Neural crest cell (in vitro differentiated cells): ENCODE data around the gene DENND6B. TPM values are rescaled to one million over a fixed set of nuclear protein-coding genes. Genes with fewer than 3 reads are reported as not detected.
A peak's percentile ranks its signal among the peaks of the same experiment; 100 is the strongest.

ENCODE experiments used
- DNase-seq: peaks from one replicate; pipeline ENCODE4 v3.0.0; 2021; ENCODE audit warnings: low read depth, mixed read lengths, low spot score
- H3K27ac Mint-ChIP-seq: one replicate; pipeline ENCODE4 v1.8.0; 2021; ENCODE audit warnings: mild to moderate bottlenecking, mixed read lengths; ENCODE audit not compliant: unreplicated experiment
- H3K27me3 Mint-ChIP-seq: 2 replicates; pipeline ENCODE4 v1.8.0; 2021; ENCODE audit warnings: low read depth, mild to moderate bottlenecking, mixed read lengths
- H3K36me3 Mint-ChIP-seq: 2 replicates; pipeline ENCODE4 v1.8.0; 2021; ENCODE audit warnings: low read depth, mild to moderate bottlenecking, mixed read lengths
- H3K4me1 Mint-ChIP-seq: 2 replicates; pipeline ENCODE4 v1.8.0; 2021; ENCODE audit warnings: mixed read lengths
- H3K4me3 Mint-ChIP-seq: one replicate; pipeline ENCODE4 v1.8.0; 2021; ENCODE audit warnings: mild to moderate bottlenecking, mixed read lengths
- H3K9me3 Mint-ChIP-seq: 2 replicates; pipeline ENCODE4 v1.8.0; 2021; ENCODE audit warnings: mixed read lengths
- CTCF ChIP-seq: fragments of 200-600 bp; sonication (generic); conservative IDR thresholded peaks from 2 replicates; pipeline ENCODE4 v1.5.0; 2021; ENCODE audit warnings: antibody characterized with exemption, mild to moderate bottlenecking
- total RNA-seq: library from RNA; stranded (reverse); gene quantifications from 2 replicates; pipeline ENCODE4 v1.2.1, GENCODE V29; 2021

DENND6B gene
- total RNA-seq, 1 donor from 2014 or later = 22.0 TPM

- Mint-ChIP-seq H3K4me3 (peak overlapping the region; percentile 89), H3K36me3 (no peaks in the 10 kb centered on the region), H3K4me1 (peaks cover 15% of the 10 kb centered on the region), H3K27me3 (no peaks in the 10 kb centered on the region), H3K9me3 (no peaks in the 10 kb centered on the region), H3K27ac (no peak overlapping the region)
- DNase-seq = no peak
- no peak for TF ChIP-seq CTCF
Measured at GRCh38 chr22:50307890-50308596, 18.8 kb downstream of the DENND6B start.

- Mint-ChIP-seq H3K27me3 (no peaks in the 10 kb centered on the region), H3K36me3 (no peaks in the 10 kb centered on the region), H3K27ac (no peak within 1 kb of the TSS), H3K4me3 (peak within 1 kb of the TSS; percentile 92), H3K9me3 (no peaks in the 10 kb centered on the region), H3K4me1 (peaks cover 15% of the 10 kb centered on the region)
- DNase-seq = peak; percentile 64
- no peak for TF ChIP-seq CTCF
Measured at GRCh38 chr22:50306753-50307749, 19.8 kb downstream of the DENND6B start, which contains the start of gene PLXNB2. TSS of gene PLXNB2 (minus strand) at chr22:50307646. CDS start at chr22:50290584, 17,062 bp downstream.

GRCh38 chr22:50305923-50306566 lies 20.8 kb downstream of the DENND6B start:
- Mint-ChIP-seq H3K4me3 (peak overlapping the region; percentile 92), H3K4me1 (peaks cover 15% of the 10 kb centered on the region), H3K27me3 (peaks cover under 1% of the 10 kb centered on the region), H3K27ac (peak overlapping the region; percentile 27), H3K9me3 (no peaks in the 10 kb centered on the region), H3K36me3 (no peaks in the 10 kb centered on the region)
- DNase-seq = no peak
- TF ChIP-seq CTCF = no peak

GRCh38 chr22:50305393-50305922 lies 21.4 kb downstream of the DENND6B start:
- peaks cover 15% of the 10 kb centered on the region for H3K4me1 Mint-ChIP-seq
- peak overlapping the region; percentile 92 for H3K4me3 Mint-ChIP-seq
- no peaks in the 10 kb centered on the region for H3K9me3 Mint-ChIP-seq
- no peak for TF ChIP-seq CTCF
- H3K27me3 Mint-ChIP-seq = peaks cover 3% of the 10 kb centered on the region
- peak overlapping the region; percentile 6 for H3K27ac Mint-ChIP-seq
- DNase-seq = no peak
- H3K36me3 Mint-ChIP-seq = no peaks in the 10 kb centered on the region
